HG03060 (cell line): ENCODE results near the gene NFIX.

Source experiments
- ATAC-seq: cut with Tn5 transposase; IDR thresholded peaks from one replicate; pipeline ENCODE4 v1.9.1; 2021; ENCODE audit warnings: low read depth, moderate number of reproducible peaks; ENCODE audit not compliant: unreplicated experiment

Gene NFIX

GRCh38 chr19:13087795-13088537 lies 92.7 kb downstream of the NFIX start:
- ATAC-seq: no peak

GRCh38 chr19:13089139-13089856 lies 94.0 kb downstream of the NFIX start:
- no peak for ATAC-seq

GRCh38 chr19:13089857-13090507 lies 94.7 kb downstream of the NFIX start:
- ATAC-seq: no peak

DNA sequence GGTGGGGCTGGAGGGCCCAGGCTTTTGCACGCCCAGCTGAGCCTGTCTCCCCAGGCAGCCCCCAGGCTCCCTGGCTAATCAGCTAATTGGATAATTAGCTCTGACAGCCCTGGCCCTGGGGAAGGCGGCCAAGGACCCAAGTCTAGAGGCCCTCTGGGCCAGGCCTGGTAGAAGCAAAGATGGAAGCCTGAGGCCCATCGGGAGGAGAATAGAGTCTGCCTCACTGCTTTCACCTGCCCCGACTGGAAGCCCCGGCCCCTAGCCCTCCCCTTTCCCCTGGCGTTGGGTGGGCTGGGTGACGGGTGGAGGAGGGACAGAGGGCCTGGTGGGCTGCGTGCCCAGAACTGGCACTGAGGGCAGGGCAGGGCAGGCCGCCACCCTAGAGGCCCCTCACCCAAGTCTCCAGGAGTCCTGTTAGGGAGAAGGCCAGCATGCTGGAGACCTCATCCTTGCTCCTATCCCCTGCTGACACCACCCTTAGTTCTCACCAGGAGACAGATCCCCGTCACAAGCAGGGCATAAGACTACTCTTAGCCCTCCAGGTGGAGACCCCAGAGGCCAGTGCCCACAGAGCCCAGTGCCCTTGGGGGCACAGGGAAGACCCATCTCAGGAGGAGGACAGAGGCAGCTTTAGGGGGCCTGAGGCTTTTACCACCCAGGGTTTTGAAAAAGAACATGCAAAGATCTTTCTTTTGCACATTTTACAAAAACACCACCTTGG lies 95.4 kb downstream of the NFIX start:
- no peak for ATAC-seq

DNA sequence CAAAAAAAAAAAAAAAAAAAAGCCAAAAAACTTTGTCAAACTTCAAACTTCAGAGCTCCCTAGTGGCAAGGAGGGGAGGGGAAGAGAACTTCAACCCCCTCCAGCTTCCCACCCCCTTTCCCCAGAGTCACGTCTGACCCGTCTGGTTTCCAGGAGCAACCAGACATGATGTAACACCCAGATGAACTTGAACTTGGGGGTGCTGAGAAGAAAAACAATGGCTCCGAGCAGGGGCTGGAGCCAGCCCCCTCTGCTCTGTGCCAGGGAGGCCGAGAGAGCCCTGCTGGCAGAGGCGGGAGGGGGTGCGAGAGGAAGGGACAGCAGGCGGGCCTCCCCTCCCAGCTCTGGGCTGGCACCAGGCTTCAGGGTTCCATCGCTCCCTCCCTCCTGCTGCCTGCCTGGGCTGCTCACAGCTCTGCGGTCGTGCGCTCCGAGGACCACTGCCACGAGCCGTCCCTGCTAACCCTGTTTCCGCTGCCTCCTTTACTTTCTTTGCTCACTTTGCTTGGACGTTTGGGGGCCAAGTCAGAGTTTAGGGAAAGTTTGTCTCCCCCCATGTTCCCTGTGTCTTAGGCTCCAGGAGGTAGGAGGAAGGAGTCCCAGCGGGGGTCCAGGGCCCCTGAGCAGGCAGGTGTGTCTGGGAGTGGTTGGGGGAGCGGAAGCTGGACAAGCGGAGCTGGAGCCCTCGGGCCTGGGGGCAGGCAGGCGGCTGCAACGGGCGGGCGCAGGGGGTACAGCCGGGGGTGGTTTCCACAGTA lies 96.3 kb downstream of the NFIX start:
- ATAC-seq: no peak

- ATAC-seq: no peak
Measured at GRCh38 chr19:13092158-13092543, 96.9 kb downstream of the NFIX start.

- no peak for ATAC-seq
Measured at GRCh38 chr19:13092606-13093235, 97.4 kb downstream of the NFIX start.

- no peak for ATAC-seq
Measured at GRCh38 chr19:13093407-13094105, 98.3 kb downstream of the NFIX start.

GRCh38 chr19:13094106-13094504 lies 98.8 kb downstream of the NFIX start:
- ATAC-seq: no peak

- no peak for ATAC-seq
Measured at GRCh38 chr19:13094771-13095392, 99.6 kb downstream of the NFIX start.

DNA sequence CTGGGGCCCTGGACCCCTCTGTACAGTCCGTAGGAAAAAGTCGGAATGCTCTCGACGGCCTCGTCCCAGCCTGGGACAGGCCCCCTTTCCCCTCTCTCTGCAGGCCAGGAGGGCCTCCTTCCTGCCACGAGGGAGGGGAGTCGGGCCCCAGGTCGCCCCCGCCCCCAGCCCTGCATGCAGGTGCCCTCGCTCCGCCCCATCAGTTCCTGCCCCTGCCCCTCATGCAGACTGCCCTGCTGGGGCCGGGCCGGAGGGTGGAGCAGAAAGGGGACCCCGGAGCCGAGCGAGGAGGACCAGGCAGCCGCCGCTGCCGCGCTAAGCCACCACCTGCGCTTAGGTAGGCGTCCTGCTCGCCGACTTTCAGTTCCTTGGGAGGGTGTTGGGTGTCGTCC lies 100.1 kb downstream of the NFIX start:
- ATAC-seq: no peak

DNA sequence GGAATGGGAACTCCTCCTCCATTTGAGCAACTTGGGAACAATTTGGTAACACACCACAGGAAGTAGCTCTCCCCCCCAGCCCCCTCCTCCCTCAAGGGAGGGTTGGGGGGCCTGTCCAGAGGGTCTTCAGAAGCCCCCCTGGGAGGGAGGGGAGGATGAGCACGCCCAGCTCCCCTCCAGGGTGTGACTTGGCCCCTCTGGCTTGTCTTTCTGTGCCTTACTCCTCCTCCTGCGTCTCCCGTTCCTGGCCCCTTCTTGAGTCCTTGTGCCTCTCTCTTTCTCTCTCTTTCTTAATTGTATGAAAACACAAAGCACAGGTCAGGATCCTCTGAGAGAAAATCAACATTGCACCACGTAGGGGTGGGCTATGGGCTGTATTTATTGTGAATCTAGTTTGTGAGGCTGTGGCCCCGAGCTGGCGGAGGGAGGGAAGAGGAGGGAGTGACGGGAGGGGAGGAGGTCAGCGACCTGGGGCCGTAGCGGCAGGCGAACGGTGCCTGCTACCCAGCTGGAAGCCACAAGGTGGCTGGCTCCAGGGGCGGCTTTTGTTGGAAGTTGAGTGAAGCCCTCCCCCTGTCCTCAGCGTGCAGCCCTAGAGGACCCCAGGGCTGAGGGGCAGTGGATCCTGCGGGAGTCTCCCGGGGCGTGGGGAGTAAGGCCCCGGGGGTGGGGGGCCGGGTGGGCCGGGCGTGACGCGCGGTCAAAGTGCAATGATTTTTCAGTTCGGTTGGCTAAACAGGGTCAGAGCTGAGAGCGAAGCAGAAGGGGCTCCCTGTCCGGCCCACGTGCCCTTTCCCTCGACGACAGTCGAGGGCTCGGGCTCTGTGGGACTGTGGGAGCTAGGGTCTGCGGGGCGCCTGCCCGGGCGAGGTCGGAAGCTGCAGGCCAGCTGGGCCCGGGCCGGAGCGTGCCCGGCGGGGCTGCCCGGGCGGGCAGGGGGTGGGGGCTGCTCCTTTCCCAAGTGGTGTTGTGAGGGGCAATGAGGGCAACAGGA lies 101.0 kb downstream of the NFIX start:
- ATAC-seq: no peak

- no peak for ATAC-seq
Measured at GRCh38 chr19:13097033-13097462, 101.8 kb downstream of the NFIX start.

DNA sequence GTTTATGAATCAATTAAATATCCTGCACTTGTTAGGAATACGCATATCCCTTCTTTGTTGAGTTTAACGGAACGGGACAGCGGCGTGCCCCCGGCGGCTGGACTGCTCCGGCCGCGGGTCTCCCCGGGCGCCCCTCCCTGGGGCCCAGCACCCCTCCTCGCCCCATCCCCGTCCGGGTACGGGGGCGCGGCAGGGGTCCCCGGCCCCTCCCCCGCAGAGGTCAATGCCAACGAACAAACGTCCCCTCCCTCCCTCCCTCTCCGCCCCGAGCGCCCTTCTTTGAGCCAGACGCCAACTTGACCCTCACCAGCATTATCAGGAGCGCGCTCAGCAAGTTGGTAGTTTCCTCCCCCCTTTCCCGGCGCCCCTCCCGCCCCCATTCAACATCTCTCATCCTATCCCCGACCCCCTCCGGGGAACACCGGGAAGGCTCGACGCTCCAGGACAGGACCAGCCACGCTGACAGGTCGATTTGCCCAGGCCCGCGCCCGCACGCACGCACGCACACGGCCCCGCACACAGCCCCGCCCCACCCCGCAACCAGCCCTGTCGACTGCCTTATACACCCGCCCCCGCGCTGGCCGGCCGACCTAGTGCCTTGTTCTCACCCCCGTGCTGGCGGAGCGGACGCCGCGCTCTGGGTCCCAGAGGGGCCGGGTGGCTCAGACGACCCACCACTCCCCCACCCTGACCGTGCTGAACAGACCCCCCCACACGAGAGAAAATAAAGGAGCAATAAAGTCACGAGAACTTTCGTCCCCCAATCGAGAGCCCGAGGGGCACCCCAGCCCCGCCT lies 102.4 kb downstream of the NFIX start:
- ATAC-seq: no peak

- no peak for ATAC-seq
Measured at GRCh38 chr19:13098277-13099072, 103.2 kb downstream of the NFIX start.
